HG02798 (cell line): ENCODE measurements around the gene PCDH10.
"Not testable (repeated sequence)": the region's sequence is repeated elsewhere in the genome, so short reads cannot be mapped to it uniquely, and the experiment has no call there.

Source experiments
- ATAC-seq: cut with Tn5 transposase; IDR thresholded peaks from one replicate; pipeline ENCODE4 v1.9.1; 2021; ENCODE audit warnings: mild to moderate bottlenecking; ENCODE audit not compliant: unreplicated experiment, poor library complexity

Gene PCDH10

GRCh38 chr4:133189147-133189517, 40.0 kb downstream of the PCDH10 start:
- ATAC-seq = no peak

DNA sequence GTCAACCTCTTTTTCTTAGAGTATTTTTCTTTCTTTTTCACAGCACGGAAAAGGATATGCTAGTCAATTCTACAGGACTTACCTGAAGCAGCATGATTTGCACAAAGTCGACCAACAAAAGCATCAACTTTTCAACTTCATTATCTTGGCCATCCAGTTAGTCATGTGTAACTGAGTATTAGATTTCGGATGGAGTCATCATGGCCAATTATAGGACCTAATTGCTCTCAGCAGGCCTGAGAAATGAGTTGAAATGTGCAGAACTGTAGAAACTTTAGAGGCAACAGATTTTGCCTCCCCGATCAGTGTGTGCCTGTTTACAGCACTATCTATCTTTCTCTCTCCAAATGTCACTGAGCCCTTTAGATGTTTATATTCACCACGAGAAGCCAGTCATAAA, 41.0 kb downstream of the PCDH10 start:
- ATAC-seq = no peak

DNA sequence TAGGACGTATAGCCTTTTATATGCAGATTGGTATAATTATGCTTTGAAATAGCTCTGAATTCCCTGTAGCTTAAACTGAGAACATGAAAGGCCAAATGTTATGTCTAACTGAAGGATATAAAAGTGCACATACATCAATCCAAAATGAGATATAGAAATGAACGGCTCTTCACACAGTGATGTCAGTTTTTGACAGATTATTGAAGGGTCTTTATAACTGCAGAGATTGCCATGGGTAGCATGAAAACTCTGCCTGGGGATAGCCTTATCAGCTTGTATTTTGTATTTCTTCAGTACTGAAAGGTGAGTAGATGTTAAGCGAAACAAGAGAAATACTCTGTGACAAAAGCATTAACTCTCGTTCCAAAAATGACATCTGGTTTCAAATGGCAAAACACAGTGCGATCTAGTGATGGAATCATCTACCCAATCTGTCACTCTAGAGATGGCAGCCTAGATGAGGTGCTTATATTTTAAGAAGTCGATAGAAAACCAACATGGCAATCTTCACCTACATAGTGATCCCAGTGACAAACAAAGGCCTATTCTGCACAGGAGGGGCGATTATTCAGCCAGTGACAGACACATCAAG, 59.7 kb downstream of the PCDH10 start:
- ATAC-seq = no peak

- no peak for ATAC-seq
Observed at GRCh38 chr4:133233922-133234321, 84.8 kb downstream of the PCDH10 start.

GRCh38 chr4:133240451-133240850, 91.4 kb downstream of the PCDH10 start:
- ATAC-seq = not testable (repeated sequence)
